Thoracic aorta (tissue), 2 donors: Measurements from ENCODE around the gene MEOX2. TPM values are rescaled to one million over a fixed set of nuclear protein-coding genes. Genes with fewer than 3 reads are reported as not detected.
A peak's percentile ranks its signal among the peaks of the same experiment; 100 is the strongest.

Source experiments
- ATAC-seq: fragments of 150-250 bp; one replicate; pipeline ENCODE4 v1.8.0; 2017; ENCODE audit warnings: low read depth; ENCODE audit not compliant: insufficient number of reproducible peaks, low FRiP score
- DNase-seq: peaks from one replicate; pipeline ENCODE4 v3.0.0-alpha.2; 2020; ENCODE audit warnings: low spot score
- H3K27ac ChIP-seq, 2 donors: fragments of 200-600 bp; sonication (generic); 1 replicate in 1 of 2; 2 replicates in 1 of 2; pipeline ENCODE4 v1.5.1; 2016; ENCODE audit warnings: mild to moderate bottlenecking in 2 of 2, moderate library complexity in 2 of 2
- H3K27me3 ChIP-seq: fragments of 200-600 bp; sonication (generic); replicated peaks from 2 replicates; pipeline ENCODE4 v1.6.0; 2016; ENCODE audit warnings: mild to moderate bottlenecking; ENCODE audit not compliant: insufficient read depth
- H3K36me3 ChIP-seq: fragments of 200-600 bp; sonication (generic); one replicate; pipeline ENCODE4 v1.5.1; 2016
- H3K4me1 ChIP-seq, 2 donors: fragments of 200-600 bp; sonication (generic); 1 replicate in 1 of 2; 2 replicates in 1 of 2; pipeline versions ENCODE4 v1.5.1 to v1.6.0; 2016; ENCODE audit warnings: low read depth in 2 of 2, mild to moderate bottlenecking in 1 of 2; ENCODE audit not compliant: control insufficient read depth in 1 of 2
- H3K4me3 ChIP-seq: fragments of 200-600 bp; sonication (generic); 2 replicates; pipeline ENCODE4 v1.5.1; 2016; ENCODE audit warnings: mild to moderate bottlenecking
- H3K9me3 ChIP-seq: fragments of 200-600 bp; sonication (generic); 2 replicates; pipeline ENCODE4 v1.5.1; 2016
- total RNA-seq, 2 donors: library from RNA; depleted of rRNA; stranded (reverse); fragments of >200 nt; gene quantifications; one replicate each; pipeline versions ENCODE4 v1.1.0 to v1.2.3, GENCODE V29; 2016
- TF ChIP-seq, protein P1 (sequence below): fragments of 200-600 bp; sonication (generic); IDR thresholded peaks from one replicate; pipeline ENCODE4 v1.5.1; 2019; ENCODE audit warnings: antibody characterized with exemption

The MEOX2 gene
- total RNA-seq, 2 donors from 2014 or later = 9.5 to 9.9 TPM

DNA sequence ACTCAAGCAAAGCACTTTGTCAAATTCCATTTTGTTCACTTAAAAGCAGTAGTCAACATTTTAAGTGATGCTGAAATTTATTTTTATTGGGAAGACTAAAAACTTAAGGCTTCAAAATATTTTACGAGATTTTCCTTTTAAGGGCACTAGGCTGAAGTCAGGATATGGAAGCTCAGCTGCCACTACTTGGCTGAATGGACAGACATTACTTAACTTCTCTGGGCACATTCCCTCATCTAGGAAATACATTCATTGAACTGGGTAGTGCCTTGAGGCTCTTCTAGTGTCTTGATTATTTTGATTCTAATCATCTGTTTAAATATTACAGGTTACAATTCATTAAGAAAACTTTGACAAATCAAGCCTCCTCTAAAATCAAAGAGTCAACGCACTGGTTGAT is 11.1 kb downstream of the MEOX2 start:
- no peaks in the 10 kb centered on the region for H3K27me3 ChIP-seq
- no peaks in the 10 kb centered on the region for H3K9me3 ChIP-seq
- H3K4me1 ChIP-seq = no peaks in the 10 kb centered on the region
- DNase-seq (no peak), ATAC-seq (no peak)
- no peaks in the 10 kb centered on the region for H3K36me3 ChIP-seq
- TF ChIP-seq, protein P1, sequence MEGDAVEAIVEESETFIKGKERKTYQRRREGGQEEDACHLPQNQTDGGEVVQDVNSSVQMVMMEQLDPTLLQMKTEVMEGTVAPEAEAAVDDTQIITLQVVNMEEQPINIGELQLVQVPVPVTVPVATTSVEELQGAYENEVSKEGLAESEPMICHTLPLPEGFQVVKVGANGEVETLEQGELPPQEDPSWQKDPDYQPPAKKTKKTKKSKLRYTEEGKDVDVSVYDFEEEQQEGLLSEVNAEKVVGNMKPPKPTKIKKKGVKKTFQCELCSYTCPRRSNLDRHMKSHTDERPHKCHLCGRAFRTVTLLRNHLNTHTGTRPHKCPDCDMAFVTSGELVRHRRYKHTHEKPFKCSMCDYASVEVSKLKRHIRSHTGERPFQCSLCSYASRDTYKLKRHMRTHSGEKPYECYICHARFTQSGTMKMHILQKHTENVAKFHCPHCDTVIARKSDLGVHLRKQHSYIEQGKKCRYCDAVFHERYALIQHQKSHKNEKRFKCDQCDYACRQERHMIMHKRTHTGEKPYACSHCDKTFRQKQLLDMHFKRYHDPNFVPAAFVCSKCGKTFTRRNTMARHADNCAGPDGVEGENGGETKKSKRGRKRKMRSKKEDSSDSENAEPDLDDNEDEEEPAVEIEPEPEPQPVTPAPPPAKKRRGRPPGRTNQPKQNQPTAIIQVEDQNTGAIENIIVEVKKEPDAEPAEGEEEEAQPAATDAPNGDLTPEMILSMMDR = no peak
- peak overlapping the region; percentile 26 for H3K4me3 ChIP-seq
- peak overlapping the region in 1 of 2 donors; percentile 24 for H3K27ac ChIP-seq

DNA sequence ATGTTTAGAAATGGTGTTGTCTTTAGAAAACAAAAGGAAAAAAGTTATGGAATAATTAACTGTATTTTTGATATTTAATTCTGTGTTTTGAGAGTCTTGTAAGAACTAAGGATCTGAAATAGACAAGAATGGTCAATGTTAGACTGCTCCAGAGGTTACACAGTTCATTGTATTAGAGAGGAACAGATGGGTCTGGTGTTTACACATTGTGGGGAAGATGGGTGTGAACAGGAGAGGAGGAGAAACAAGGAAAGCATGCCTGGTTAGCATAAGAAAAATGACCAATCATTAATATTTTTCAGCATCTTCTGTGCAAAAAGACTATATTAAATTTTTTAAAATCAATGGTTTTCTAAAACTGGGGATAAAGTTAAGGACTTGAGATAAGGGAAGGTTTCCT is 11.9 kb downstream of the MEOX2 start:
- no peak for ATAC-seq
- no peak for DNase-seq
- Histone ChIP-seq H3K4me1 (no peaks in the 10 kb centered on the region), H3K27me3 (no peaks in the 10 kb centered on the region), H3K4me3 (no peak overlapping the region), H3K27ac (no peak overlapping the region), H3K9me3 (no peaks in the 10 kb centered on the region), H3K36me3 (no peaks in the 10 kb centered on the region)
- TF ChIP-seq, protein P1 = no peak

DNA sequence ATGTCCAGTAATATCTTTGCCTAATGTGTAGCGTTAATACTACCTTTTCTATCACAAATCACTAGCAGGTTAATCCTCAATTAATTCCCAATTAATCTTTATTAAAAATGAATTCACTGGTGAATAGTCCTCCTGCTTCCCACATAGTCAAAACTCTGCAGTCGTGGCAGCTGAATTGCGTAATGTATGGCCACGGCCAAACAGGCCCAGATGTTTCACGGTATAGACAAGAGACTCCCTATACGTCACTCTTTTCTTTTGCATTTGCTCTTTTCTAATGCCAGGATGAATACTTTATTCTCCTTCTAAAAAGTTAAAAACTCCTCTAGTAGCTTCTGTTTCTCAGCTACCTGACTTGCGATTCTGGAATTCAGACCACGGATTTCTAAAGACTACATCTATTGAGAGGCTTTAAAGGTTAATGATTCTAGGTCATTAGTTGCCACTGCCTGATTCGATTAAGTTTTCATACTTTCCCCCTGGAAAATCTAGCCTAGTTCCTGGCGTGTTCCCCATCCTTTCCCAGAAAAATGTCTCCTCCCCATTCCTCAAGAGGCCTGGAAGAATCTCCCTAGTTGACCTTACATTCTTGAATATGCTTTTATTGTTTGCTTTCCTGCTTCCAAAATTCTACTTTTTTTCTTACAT is 16.9 kb downstream of the MEOX2 start:
- no peaks in the 10 kb centered on the region for H3K27me3 ChIP-seq
- H3K36me3 ChIP-seq = no peaks in the 10 kb centered on the region
- H3K27ac ChIP-seq = no peak overlapping the region
- no peaks in the 10 kb centered on the region for H3K4me1 ChIP-seq
- DNase-seq = no peak
- TF ChIP-seq, protein P1 = no peak
- no peak for ATAC-seq
- H3K4me3 ChIP-seq = no peak overlapping the region
- no peaks in the 10 kb centered on the region for H3K9me3 ChIP-seq

GRCh38 chr7:15667991-15668390 is 18.5 kb downstream of the MEOX2 start:
- H3K27ac ChIP-seq = no peak overlapping the region
- no peaks in the 10 kb centered on the region for H3K9me3 ChIP-seq
- H3K36me3 ChIP-seq = no peaks in the 10 kb centered on the region
- DNase-seq (no peak), ATAC-seq (no peak)
- TF ChIP-seq, protein P1 = no peak
- no peaks in the 10 kb centered on the region for H3K4me1 ChIP-seq
- no peak overlapping the region for H3K4me3 ChIP-seq
- H3K27me3 ChIP-seq = no peaks in the 10 kb centered on the region

DNA sequence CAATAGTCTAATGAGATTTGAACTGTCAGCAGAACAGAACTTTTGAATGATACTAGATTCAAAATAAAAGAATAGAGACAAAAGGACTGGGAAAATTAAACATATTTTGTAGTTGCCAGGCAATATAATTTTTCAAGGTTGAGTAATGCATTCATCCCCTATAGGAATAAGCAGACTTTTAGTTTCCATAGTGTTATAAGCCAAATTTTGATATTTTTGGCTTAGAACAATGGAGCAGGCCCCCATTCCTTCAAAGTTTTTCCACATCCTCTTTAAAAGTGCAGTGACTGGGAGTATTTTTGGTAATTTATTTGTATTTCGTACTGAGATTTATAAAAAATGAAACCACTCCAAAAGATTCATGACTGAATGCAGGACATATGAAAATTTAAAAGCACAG is 24.0 kb downstream of the MEOX2 start:
- Histone ChIP-seq H3K4me3 (no peak overlapping the region), H3K4me1 (no peaks in the 10 kb centered on the region), H3K36me3 (no peaks in the 10 kb centered on the region), H3K27ac (no peak overlapping the region), H3K9me3 (no peaks in the 10 kb centered on the region), H3K27me3 (no peaks in the 10 kb centered on the region)
- ATAC-seq = no peak
- no peak for DNase-seq
- TF ChIP-seq, protein P1 = no peak
